Measurements from ENCODE around the gene PAX8. TPM values are rescaled to one million over a fixed set of nuclear protein-coding genes. Genes with fewer than 3 reads are reported as not detected.

Gene PAX8
- polyA plus RNA-seq, 3 donors: 213 to 241 (median 227) TPM

- DNase-seq (ENCODE audit: low read depth in 3 of 3, low spot score in 2 of 3): no peak
Measured at GRCh38 chr2:113224647-113225236, 54.0 kb downstream of the PAX8 start.

- no peak for DNase-seq (ENCODE audit: low read depth in 3 of 3, low spot score in 2 of 3)
Measured at GRCh38 chr2:113223813-113224212, 54.9 kb downstream of the PAX8 start.

GRCh38 chr2:113221846-113222245, 56.9 kb downstream of the PAX8 start:
- no peak for DNase-seq (ENCODE audit: low read depth in 3 of 3, low spot score in 2 of 3)

DNA sequence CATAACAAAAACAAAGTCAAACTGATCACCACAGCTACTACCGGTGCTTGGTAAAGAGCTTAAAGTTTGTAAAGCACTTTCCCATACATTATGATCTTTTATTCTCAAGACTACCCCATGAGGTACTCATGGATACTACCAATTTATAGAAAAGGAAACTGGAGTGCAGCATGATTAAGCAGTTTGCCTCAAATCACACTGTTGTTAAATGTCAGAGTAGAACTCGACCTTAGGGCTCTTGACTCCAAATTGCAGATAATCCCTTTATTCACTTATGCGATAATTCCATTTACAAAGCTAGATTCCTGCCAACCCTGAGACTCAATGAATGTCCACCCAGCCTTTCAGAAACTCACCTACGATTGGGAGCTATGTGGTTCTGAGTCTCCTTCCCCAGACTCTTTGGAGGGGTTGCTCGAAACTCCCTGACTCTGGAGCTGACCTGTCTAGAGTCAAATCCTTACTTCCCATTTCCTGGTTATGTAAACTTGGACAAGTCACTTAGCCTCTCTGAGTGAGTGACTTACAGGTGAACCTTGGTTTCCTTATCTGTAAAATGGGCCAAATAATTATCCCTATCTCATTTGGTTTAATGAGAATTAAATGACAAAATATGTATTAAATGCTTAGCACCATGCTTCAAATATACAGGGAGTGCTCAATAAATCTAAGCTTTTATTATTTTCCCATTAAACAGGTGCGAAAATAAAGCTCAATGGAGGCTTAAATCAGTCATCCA, 57.6 kb downstream of the PAX8 start:
- no peak for DNase-seq (ENCODE audit: low read depth in 3 of 3, low spot score in 2 of 3)

DNA sequence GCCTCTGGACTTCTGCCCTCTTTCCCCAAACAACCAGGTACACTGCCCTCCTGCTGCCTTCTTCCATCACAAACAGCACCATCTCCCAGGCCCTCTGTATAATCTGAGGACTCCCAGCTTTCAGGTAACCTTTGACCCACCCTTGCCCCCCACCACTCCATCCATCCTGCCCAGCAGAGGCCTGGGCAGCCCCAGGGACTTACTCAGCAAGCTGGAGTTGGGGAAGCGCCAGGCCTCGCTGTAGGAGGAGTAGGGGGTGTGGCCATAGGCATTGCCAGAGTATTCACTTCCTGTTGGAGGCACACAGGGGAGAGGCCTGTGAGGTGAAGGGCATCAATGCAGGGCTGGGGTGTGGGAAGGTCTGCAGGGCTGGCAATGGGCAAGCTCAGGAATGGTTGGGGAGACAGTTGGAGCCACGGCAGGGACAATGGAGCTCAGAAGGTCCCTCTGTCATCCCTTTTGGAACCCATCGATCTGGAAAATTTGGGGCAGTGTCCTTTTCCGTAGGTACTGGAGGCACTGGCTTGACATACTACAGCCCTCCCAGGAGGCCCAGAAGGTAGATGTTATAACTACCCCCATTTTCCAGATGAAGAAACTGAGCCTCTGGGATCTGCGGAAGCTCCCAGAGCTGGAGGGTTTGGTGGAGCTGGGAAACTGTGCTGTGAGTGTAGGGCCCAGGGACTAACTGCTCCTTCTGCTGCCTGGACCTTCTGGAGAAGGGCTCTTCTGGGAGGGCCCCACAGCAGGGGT, 58.7 kb downstream of the PAX8 start:
- no peak for DNase-seq (ENCODE audit: low read depth in 3 of 3, low spot score in 2 of 3)

- no peak for DNase-seq (ENCODE audit: low read depth in 3 of 3, low spot score in 2 of 3)
Measured at GRCh38 chr2:113219525-113219888, 59.2 kb downstream of the PAX8 start.

GRCh38 chr2:113219092-113219441, 59.7 kb downstream of the PAX8 start:
- DNase-seq (ENCODE audit: low read depth in 3 of 3, low spot score in 2 of 3): no peak

DNA sequence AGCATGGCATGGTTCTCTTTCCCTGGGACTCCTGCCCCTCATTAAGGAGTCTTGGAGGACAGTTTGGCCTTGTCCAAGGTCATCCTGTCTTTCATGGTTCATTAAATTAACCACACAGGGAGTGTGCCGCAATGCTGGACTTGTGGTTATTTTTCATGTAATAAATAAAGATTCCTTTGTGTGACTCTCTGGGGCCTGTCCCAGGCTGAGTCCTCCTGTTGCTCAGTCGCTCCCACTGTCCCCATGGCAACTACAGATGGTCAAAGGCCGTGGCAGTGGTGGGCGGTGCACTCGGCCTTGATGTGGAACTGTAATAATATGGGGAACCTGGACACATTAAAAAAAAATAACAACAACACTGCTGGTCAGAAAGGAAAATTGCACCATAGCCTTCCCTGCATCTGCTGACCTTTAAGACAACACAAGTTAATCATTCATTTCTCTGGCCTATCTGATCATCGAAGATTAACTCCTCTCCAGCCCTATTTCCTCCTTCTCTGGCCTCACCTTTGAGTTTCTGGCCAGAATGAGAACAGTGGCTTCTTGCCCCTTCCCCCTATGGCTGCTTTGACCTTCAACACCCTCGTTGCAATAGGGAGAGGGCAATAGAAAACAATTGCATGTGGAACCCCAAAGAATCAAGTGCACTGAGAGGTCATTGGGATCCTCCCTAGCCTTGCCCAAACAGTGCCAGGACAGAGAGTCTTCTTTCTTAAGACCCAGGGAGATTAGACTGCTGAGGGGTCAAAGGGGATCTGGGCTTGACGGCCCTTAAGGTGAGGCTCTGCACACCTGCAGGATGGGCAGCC, 60.2 kb downstream of the PAX8 start:
- no peak for DNase-seq (ENCODE audit: low read depth in 3 of 3, low spot score in 2 of 3)

- DNase-seq (ENCODE audit: low read depth in 3 of 3, low spot score in 2 of 3): no peak
Measured at GRCh38 chr2:113217455-113218282, 61.1 kb downstream of the PAX8 start.

- DNase-seq (ENCODE audit: low read depth in 3 of 3, low spot score in 2 of 3): no peak
Measured at GRCh38 chr2:113216891-113217454, 61.7 kb downstream of the PAX8 start.

GRCh38 chr2:113216321-113216720, 62.4 kb downstream of the PAX8 start:
- no peak for DNase-seq (ENCODE audit: low read depth in 3 of 3, low spot score in 2 of 3)

- no peak for DNase-seq (ENCODE audit: low read depth in 3 of 3, low spot score in 2 of 3)
Measured at GRCh38 chr2:113215056-113215455, 63.7 kb downstream of the PAX8 start.

DNA sequence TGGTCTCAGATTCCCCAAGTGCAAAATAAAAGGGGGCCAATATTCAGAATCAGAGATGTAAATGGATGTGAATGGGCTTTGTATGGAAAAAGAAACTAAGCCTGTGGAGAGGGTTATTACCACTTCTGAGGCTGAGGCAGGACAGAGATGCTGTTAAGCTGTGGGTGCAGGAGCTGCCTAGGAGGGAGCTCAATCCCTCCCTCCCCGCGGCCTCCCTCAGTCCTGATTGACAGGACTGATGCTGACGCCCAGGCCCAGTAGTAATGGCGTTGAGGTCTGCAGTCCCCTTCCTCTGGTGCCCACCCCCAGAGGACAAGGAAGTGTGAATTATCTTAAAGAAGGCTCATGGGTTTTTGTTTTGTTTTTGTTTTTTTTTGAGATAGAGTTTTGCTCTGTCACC, 64.6 kb downstream of the PAX8 start:
- no peak for DNase-seq (ENCODE audit: low read depth in 3 of 3, low spot score in 2 of 3)

DNA sequence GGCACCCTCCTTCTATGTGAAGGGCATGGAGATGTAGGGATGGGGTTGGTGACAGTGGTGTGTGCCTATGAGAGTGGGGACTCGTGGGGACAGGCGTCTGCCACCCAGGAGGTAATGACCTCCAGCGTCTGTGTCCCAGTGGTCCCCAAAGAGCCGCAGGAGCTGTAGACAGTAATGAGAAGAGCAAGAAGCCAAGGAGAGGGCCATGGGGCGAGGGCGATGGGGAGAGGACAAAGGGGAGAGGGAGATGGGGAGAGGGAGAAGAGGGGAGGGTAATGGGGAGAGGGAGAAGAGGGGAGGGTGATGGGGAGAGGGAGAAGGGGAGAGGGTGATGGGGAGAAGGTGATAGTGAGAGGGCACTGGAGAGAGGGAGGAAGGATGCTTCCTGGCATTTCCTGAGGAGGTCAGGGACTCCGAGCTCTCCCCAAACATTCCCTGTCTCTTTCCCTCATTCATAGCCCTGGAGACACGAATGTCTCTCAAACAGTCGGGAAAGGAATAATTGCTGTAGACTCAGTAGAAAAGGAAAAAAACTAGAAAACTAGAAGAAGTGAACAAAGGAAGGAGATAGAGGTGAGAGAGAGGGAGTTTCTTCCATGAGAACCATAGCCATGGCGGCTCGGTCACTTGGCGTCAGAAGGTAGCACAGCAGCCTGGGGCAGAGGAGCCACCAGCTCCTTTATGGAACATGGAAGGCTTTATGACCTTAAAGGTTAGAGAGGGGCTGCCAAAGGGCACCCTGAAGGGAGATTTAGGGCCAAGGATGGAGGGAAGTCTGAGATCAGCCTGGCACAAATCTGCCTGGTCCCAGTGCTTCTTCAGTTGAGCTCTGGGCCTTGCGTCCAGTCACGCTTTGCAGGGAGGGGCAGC, 65.4 kb downstream of the PAX8 start:
- no peak for DNase-seq (ENCODE audit: low read depth in 3 of 3, low spot score in 2 of 3)

- DNase-seq (ENCODE audit: low read depth in 3 of 3, low spot score in 2 of 3): no peak
Measured at GRCh38 chr2:113212245-113213060, 66.3 kb downstream of the PAX8 start.

DNA sequence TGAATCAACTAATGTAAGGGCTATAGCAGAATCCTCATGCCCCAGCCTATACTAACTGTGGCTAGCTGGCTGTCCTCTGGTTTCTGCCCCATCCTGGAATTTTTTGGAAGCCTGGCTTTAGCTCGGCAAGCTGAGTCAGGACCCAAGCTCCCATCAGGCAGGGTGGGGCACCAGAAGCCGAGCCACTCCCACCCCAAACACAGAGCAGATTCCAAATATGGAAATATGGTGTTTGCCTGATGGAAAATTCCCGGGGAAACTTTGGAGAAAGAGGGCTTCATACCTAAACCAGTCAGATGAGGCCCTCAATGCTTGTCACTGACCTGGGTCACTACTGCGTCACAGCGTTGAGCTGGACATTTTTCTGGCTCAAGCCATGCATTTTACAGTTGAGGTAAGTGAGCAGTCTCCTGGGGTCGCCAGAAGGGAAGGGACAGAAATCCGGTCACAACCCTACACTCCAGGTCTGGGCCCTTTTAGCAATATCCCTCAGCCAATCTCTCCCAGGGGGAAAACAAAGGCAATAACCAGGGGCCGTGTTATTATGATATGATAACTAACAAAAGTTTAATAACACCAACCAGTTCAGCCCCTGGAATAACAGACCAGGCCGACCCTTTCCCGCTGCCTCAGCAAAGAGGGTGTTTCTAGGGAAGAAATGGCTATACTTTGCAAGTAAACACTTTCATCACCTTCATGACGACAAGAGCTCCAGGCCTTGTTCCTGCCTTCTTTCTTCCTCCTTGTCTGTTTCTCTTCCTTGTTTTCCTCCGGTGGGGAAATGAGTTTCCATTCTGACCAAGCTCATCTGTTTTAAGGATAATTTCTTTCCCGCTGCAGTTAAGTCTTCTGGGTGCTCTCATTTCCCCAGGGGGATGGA, 67.3 kb downstream of the PAX8 start:
- DNase-seq (ENCODE audit: low read depth in 3 of 3, low spot score in 2 of 3): no peak

DNA sequence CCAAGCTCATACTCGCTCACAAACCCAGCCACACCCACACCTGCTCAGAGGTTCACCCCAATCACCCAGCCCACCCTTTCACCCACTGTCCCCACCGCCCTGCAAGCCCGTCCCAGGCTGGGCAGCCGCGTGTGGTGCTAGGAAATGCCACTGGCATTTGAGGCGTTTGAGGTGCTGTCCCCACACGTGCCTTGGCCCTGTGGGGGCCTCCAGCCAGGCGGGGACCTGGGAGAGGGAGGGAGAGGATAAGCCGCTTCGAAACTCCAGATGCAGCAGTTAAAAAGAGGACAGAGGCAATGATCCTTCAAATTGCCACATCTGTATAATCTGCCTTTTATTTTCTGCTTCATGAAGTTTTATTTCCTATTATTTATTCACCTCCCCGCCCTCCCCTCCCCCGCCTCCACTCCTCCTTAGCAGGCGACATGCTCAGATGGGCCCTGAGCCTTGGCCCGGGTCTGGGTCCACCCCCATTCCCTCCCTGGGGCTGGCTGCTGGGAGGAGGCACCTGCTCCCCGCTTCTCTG, 69.0 kb downstream of the PAX8 start:
- DNase-seq (ENCODE audit: low read depth in 3 of 3, low spot score in 2 of 3): no peak

Data from right renal cortex interstitium (tissue), 3 donors.